ENCODE data around the gene METRNL.

DNA sequence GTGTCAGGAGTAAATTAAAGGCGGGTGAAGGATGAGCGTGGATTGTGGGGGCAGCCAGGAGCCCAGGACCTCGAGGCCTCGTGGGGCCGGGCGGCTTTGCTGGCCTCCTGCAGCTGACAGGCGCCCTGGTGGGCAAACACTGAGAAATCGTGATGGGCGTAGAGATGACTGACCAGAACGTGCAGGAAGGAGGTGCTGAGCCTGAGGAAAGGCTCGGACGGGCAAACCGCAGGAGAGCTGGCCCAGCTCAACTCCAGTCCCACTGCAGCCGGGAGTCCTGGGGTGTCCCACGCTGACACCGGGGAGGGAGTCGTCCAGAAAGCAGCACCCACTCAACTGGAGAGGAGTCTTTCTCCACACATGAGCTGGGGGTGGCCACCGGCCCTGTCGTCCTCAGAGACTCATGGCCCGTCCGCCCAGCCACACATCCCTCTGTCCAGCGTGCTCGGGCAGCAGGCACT is 36.9 kb downstream of the METRNL start:
- TF ChIP-seq FOXM1 (IDR thresholded peaks at IDR 0.05; ENCODE audit: borderline replicate concordance) = no peak
- no peak for TF ChIP-seq FOXK2 (IDR thresholded peaks at IDR 0.05)
- TF ChIP-seq ZNF384 (IDR thresholded peaks at IDR 0.05) = no peak
- TF ChIP-seq SUZ12 (IDR thresholded peaks at IDR 0.05) = no peak
- no peak for TF ChIP-seq CTBP1 (IDR thresholded peaks at IDR 0.05; ENCODE audit: borderline replicate concordance)
- TF ChIP-seq TARDBP (IDR thresholded peaks at IDR 0.05) = no peak
- no peak for TF ChIP-seq L3MBTL2 (conservative IDR thresholded peaks at IDR 0.05)
- TF ChIP-seq SP1 (IDR thresholded peaks at IDR 0.05) = no peak
- no peak for TF ChIP-seq ELF4 (IDR thresholded peaks at IDR 0.05)
- no peak for TF ChIP-seq NFRKB (IDR thresholded peaks at IDR 0.05)
- TF ChIP-seq HDGF (IDR thresholded peaks at IDR 0.05; ENCODE audit: borderline replicate concordance) = no peak
- TF ChIP-seq PKNOX1 (IDR thresholded peaks at IDR 0.05) = no peak
- TF ChIP-seq FOXA1 (IDR thresholded peaks at IDR 0.05) = no peak
- no peak for TF ChIP-seq BHLHE40 (IDR thresholded peaks at IDR 0.05; ENCODE audit: borderline replicate concordance)
